ENCODE measurements around the gene CAMKMT.

CAMKMT gene

DNA sequence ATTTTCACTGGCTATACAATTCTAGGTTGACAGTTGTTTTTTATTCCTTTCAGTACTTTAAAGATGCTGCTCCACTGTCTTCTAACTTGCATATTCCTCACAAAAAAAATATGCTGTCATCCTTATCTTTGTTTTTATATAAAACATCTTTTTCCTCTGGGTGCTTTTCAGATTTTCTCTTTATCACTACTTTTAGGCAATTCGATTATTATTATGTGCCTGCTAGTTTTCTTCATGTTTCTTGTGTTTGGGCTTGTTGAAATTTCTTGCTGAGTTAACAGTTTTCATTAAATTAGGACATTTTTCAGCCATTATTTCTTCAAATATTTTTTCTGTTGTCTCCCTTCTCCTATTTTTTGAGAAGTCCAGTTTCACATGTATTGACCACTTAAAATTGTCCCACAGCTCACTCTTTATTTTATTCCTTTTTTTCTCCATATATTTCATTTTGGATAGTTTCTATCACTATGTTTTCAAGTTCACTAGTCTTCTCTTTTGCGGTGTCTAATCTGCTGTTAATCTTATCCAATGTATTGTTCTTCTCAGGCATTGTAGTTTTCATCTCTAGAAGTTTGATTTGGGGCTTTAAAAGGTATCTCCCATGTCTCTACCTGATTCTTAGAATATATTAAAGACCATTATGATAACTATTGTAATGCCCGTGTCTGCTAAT, 374.7 kb downstream of the CAMKMT start:
- no peak overlapping the region for H2AK5ac ChIP-seq (ENCODE audit: low read depth, low read length)
- no peak overlapping the region for H3K9ac ChIP-seq (ENCODE audit: low read depth, low read length, poor library complexity)
- no peak overlapping the region for H3K18ac ChIP-seq (ENCODE audit: low read length)
- peaks cover 3 to 20% of the 10 kb centered on the region in 2 donors for H3K9me3 ChIP-seq (replicated peaks in 1 of 2; ENCODE audit: control insufficient read depth in 2 of 2, insufficient read depth in 1 of 2, low read depth in 1 of 2, low read length in 2 of 2)
- H2BK15ac ChIP-seq (ENCODE audit: low read length): no peak overlapping the region
- WGBS, 2 donors (ENCODE audit: extremely low coverage in 2 of 2, insufficient read length in 2 of 2, insufficient replicate concordance in 1 of 2): no CpG with 5 or more reads among the region's 3 CpGs
- no peaks in the 10 kb centered on the region for H3K36me3 ChIP-seq (replicated peaks in 1 of 2; ENCODE audit: control insufficient read depth in 2 of 2, insufficient read depth in 2 of 2, low read length in 2 of 2)
- H3K14ac ChIP-seq (ENCODE audit: low read length): no peak overlapping the region
- no peak overlapping the region for H3K27ac ChIP-seq (replicated peaks; ENCODE audit: low read length)
- no peak overlapping the region for H3K23ac ChIP-seq (ENCODE audit: low read depth, low read length, poor library complexity)
- no peak for DNase-seq (ENCODE audit: low spot score)
- H3K4ac ChIP-seq (ENCODE audit: low read length): no peak overlapping the region
- H2BK120ac ChIP-seq (ENCODE audit: low read depth, low read length): no peak overlapping the region
- H3K4me1 ChIP-seq (ENCODE audit: control insufficient read depth in 2 of 2, insufficient read depth in 1 of 2, low read depth in 1 of 2, low read length in 2 of 2): peaks cover 0 to under 1% of the 10 kb centered on the region in 2 donors
- no peak overlapping the region for H3K4me3 ChIP-seq (ENCODE audit: low read length in 2 of 2)
- no peak overlapping the region for H2BK5ac ChIP-seq (ENCODE audit: low read length)
- no peak overlapping the region for H4K8ac ChIP-seq (ENCODE audit: low read depth, low read length)
- no peak overlapping the region for H4K91ac ChIP-seq (ENCODE audit: low read depth, low read length, poor library complexity)
- H3K4me2 ChIP-seq (ENCODE audit: insufficient read depth, low read length, poor library complexity, severe bottlenecking): no peak overlapping the region
- H3K27me3 ChIP-seq (ENCODE audit: control insufficient read depth in 3 of 3, insufficient read depth in 3 of 3, low read depth in 1 of 3, low read length in 3 of 3): no peaks in the 10 kb centered on the region
- H2BK12ac ChIP-seq (ENCODE audit: low read length): no peak overlapping the region
- H3K79me1 ChIP-seq (ENCODE audit: low read depth, low read length): no peaks in the 10 kb centered on the region
- H2AFZ ChIP-seq (ENCODE audit: low read length): no peak overlapping the region

DNA sequence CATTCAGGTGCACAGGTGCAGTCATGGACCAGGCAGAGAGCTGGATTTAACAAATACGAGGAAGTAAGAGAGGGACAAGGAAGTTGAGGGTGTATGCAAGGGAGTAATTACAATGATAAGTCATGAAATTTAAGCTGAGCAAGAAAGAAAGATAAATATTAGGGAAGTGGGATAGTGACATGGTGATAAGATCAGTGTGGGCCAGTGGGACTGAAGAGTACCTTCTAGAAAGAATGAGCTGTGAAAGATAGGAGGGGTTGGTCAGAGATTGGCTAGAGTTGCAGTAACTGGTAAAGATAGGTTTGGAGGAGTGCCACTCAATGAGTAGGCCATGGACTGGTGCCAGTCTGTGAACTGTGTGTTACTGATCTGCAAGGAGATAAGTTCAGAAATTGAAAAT, 378.9 kb downstream of the CAMKMT start:
- Histone ChIP-seq H3K4ac (ENCODE audit: low read length) (no peak overlapping the region), H2BK120ac (ENCODE audit: low read depth, low read length) (no peak overlapping the region), H3K23ac (ENCODE audit: low read depth, low read length, poor library complexity) (no peak overlapping the region), H2BK15ac (ENCODE audit: low read length) (no peak overlapping the region), H3K9me3 (replicated peaks in 1 of 2; ENCODE audit: control insufficient read depth in 2 of 2, insufficient read depth in 1 of 2, low read depth in 1 of 2, low read length in 2 of 2) (peaks cover 3 to 18% of the 10 kb centered on the region in 2 donors), H3K79me1 (ENCODE audit: low read depth, low read length) (no peaks in the 10 kb centered on the region), H2BK5ac (ENCODE audit: low read length) (no peak overlapping the region), H3K14ac (ENCODE audit: low read length) (no peak overlapping the region), H3K27ac (replicated peaks; ENCODE audit: low read length) (no peak overlapping the region), H3K4me1 (ENCODE audit: control insufficient read depth in 2 of 2, insufficient read depth in 1 of 2, low read depth in 1 of 2, low read length in 2 of 2) (peaks cover 4 to 10% of the 10 kb centered on the region in 2 donors), H3K27me3 (ENCODE audit: control insufficient read depth in 3 of 3, insufficient read depth in 3 of 3, low read depth in 1 of 3, low read length in 3 of 3) (no peaks in the 10 kb centered on the region), H2BK12ac (ENCODE audit: low read length) (no peak overlapping the region), H4K91ac (ENCODE audit: low read depth, low read length, poor library complexity) (no peak overlapping the region), H4K8ac (ENCODE audit: low read depth, low read length) (no peak overlapping the region), H3K4me2 (ENCODE audit: insufficient read depth, low read length, poor library complexity, severe bottlenecking) (no peak overlapping the region), H3K36me3 (replicated peaks in 1 of 2; ENCODE audit: control insufficient read depth in 2 of 2, insufficient read depth in 2 of 2, low read length in 2 of 2) (no peaks in the 10 kb centered on the region), H3K18ac (ENCODE audit: low read length) (no peak overlapping the region), H2AFZ (ENCODE audit: low read length) (no peak overlapping the region), H2AK5ac (ENCODE audit: low read depth, low read length) (no peak overlapping the region), H3K9ac (ENCODE audit: low read depth, low read length, poor library complexity) (no peak overlapping the region), H3K4me3 (ENCODE audit: low read length in 2 of 2) (no peak overlapping the region)
- no peak for DNase-seq (ENCODE audit: low spot score)
- WGBS, 2 donors (ENCODE audit: extremely low coverage in 2 of 2, insufficient read length in 2 of 2, insufficient replicate concordance in 1 of 2): no CpG with 5 or more reads among the region's 1 CpG

DNA sequence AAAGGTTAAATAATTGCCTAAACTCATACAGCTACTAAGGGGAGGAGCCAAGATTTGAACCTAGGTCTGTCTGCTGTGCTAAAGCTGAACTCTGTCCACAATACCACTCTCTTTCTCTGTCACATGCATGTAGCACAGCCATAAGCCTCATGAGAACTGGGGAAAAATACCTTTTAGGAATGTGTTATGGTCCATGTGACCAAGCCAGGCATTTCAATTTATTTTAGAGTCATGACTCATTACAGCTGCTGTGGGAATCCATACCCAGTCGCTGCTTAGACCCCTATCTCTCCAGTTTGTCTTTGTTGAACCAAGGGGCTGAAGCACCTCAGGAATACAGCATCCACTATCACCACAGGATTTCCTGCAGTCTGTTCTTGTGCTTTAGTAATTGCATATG, 379.8 kb downstream of the CAMKMT start:
- Histone ChIP-seq H2AFZ (ENCODE audit: low read length) (no peak overlapping the region), H3K4ac (ENCODE audit: low read length) (no peak overlapping the region), H2BK12ac (ENCODE audit: low read length) (no peak overlapping the region), H3K4me2 (ENCODE audit: insufficient read depth, low read length, poor library complexity, severe bottlenecking) (no peak overlapping the region), H2BK5ac (ENCODE audit: low read length) (no peak overlapping the region), H3K18ac (ENCODE audit: low read length) (no peak overlapping the region), H3K36me3 (replicated peaks in 1 of 2; ENCODE audit: control insufficient read depth in 2 of 2, insufficient read depth in 2 of 2, low read length in 2 of 2) (no peaks in the 10 kb centered on the region), H3K4me1 (ENCODE audit: control insufficient read depth in 2 of 2, insufficient read depth in 1 of 2, low read depth in 1 of 2, low read length in 2 of 2) (peaks cover 8 to 18% of the 10 kb centered on the region in 2 donors), H4K91ac (ENCODE audit: low read depth, low read length, poor library complexity) (no peak overlapping the region), H2BK15ac (ENCODE audit: low read length) (no peak overlapping the region), H3K27me3 (ENCODE audit: control insufficient read depth in 3 of 3, insufficient read depth in 3 of 3, low read depth in 1 of 3, low read length in 3 of 3) (no peaks in the 10 kb centered on the region), H2AK5ac (ENCODE audit: low read depth, low read length) (no peak overlapping the region), H3K9me3 (replicated peaks in 1 of 2; ENCODE audit: control insufficient read depth in 2 of 2, insufficient read depth in 1 of 2, low read depth in 1 of 2, low read length in 2 of 2) (peaks cover 3 to 10% of the 10 kb centered on the region in 2 donors), H3K79me1 (ENCODE audit: low read depth, low read length) (no peaks in the 10 kb centered on the region), H3K4me3 (ENCODE audit: low read length in 2 of 2) (no peak overlapping the region), H4K8ac (ENCODE audit: low read depth, low read length) (no peak overlapping the region), H3K14ac (ENCODE audit: low read length) (no peak overlapping the region), H3K27ac (replicated peaks; ENCODE audit: low read length) (no peak overlapping the region), H3K23ac (ENCODE audit: low read depth, low read length, poor library complexity) (no peak overlapping the region), H2BK120ac (ENCODE audit: low read depth, low read length) (no peak overlapping the region), H3K9ac (ENCODE audit: low read depth, low read length, poor library complexity) (no peak overlapping the region)
- no CpG with 5 or more reads among the region's 1 CpG for WGBS, 2 donors (ENCODE audit: extremely low coverage in 2 of 2, insufficient read length in 2 of 2, insufficient replicate concordance in 1 of 2)
- no peak for DNase-seq (ENCODE audit: low spot score)

DNA sequence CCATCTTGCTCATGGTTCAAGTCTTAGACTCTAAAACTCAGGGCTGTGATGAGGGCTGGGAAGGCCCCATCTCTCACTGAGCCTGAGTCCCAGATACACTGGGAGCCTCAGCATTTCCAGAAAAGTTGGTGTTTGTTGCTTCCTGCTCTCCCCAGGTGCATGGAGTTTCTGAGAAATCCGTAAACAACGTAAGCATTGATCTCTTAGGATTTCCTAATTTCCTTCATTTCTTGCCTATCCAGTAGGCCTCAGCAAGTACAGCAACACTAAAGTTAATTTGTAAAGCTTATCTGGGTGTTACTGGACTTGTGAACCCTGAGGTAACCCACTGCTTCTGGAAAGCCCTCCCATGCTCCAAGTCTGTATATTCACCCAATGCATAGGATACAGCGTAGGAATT, 380.3 kb downstream of the CAMKMT start:
- no peaks in the 10 kb centered on the region for H3K79me1 ChIP-seq (ENCODE audit: low read depth, low read length)
- H3K9ac ChIP-seq (ENCODE audit: low read depth, low read length, poor library complexity): no peak overlapping the region
- no peak overlapping the region for H3K23ac ChIP-seq (ENCODE audit: low read depth, low read length, poor library complexity)
- no peak overlapping the region for H2BK5ac ChIP-seq (ENCODE audit: low read length)
- no peak overlapping the region for H3K4ac ChIP-seq (ENCODE audit: low read length)
- peaks cover 11 to 23% of the 10 kb centered on the region in 2 donors for H3K4me1 ChIP-seq (ENCODE audit: control insufficient read depth in 2 of 2, insufficient read depth in 1 of 2, low read depth in 1 of 2, low read length in 2 of 2)
- no peak overlapping the region for H2BK12ac ChIP-seq (ENCODE audit: low read length)
- no peaks in the 10 kb centered on the region for H3K27me3 ChIP-seq (ENCODE audit: control insufficient read depth in 3 of 3, insufficient read depth in 3 of 3, low read depth in 1 of 3, low read length in 3 of 3)
- no peaks in the 10 kb centered on the region for H3K36me3 ChIP-seq (replicated peaks in 1 of 2; ENCODE audit: control insufficient read depth in 2 of 2, insufficient read depth in 2 of 2, low read length in 2 of 2)
- no peak overlapping the region for H2BK15ac ChIP-seq (ENCODE audit: low read length)
- H3K27ac ChIP-seq (replicated peaks; ENCODE audit: low read length): no peak overlapping the region
- H3K14ac ChIP-seq (ENCODE audit: low read length): no peak overlapping the region
- no peak overlapping the region for H3K4me3 ChIP-seq (ENCODE audit: low read length in 2 of 2)
- WGBS, 2 donors (ENCODE audit: extremely low coverage in 2 of 2, insufficient read length in 2 of 2, insufficient replicate concordance in 1 of 2): no CpG with 5 or more reads among the region's 3 CpGs
- H2AK5ac ChIP-seq (ENCODE audit: low read depth, low read length): no peak overlapping the region
- no peak overlapping the region for H3K18ac ChIP-seq (ENCODE audit: low read length)
- no peak overlapping the region for H4K8ac ChIP-seq (ENCODE audit: low read depth, low read length)
- no peak overlapping the region for H2BK120ac ChIP-seq (ENCODE audit: low read depth, low read length)
- no peak for DNase-seq (ENCODE audit: low spot score)
- H4K91ac ChIP-seq (ENCODE audit: low read depth, low read length, poor library complexity): no peak overlapping the region
- H3K9me3 ChIP-seq (replicated peaks in 1 of 2; ENCODE audit: control insufficient read depth in 2 of 2, insufficient read depth in 1 of 2, low read depth in 1 of 2, low read length in 2 of 2): peaks cover 2 to 4% of the 10 kb centered on the region in 2 donors
- H2AFZ ChIP-seq (ENCODE audit: low read length): no peak overlapping the region
- H3K4me2 ChIP-seq (ENCODE audit: insufficient read depth, low read length, poor library complexity, severe bottlenecking): no peak overlapping the region
